ENCODE measurements around the gene SCAMP1.

DNA sequence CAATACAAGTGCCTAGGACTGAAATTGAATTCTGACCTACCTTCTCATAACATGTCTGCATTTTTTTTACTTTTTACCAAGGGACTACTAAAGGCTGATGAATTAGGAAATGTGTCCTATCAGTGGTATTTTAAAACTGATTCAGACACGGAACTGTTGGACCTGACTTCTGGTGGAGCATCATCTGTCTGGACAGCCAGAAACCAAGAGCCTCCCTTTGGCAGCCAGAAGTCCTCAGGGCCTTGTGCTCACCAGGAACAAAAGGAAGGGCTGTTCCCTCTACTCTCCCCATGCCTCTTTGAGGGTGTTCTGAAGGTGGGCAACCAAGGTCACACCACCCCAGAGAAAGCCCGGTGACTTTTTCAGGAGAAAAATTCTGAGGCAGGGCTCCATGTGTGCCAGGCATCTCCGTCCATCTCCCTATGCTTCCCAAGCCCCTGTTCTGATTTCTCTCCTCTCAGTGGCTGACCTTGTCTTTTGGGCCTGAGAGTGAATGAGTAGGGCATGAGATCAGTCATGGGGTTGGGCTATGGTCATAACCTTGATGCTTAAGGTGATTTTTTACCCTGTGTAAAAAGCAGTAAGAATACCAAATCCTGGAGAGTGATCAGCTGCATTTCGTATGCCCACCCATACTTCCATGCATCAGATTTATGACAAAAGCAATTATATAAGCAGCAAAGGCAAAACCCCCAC is 143.7 kb downstream of the SCAMP1 start:
- no peak for TF ChIP-seq POLR2A (IDR thresholded peaks at IDR 0.05)
- TF ChIP-seq POLR2AphosphoS5 (IDR thresholded peaks at IDR 0.05) = no peak
- TF ChIP-seq, protein P1, sequence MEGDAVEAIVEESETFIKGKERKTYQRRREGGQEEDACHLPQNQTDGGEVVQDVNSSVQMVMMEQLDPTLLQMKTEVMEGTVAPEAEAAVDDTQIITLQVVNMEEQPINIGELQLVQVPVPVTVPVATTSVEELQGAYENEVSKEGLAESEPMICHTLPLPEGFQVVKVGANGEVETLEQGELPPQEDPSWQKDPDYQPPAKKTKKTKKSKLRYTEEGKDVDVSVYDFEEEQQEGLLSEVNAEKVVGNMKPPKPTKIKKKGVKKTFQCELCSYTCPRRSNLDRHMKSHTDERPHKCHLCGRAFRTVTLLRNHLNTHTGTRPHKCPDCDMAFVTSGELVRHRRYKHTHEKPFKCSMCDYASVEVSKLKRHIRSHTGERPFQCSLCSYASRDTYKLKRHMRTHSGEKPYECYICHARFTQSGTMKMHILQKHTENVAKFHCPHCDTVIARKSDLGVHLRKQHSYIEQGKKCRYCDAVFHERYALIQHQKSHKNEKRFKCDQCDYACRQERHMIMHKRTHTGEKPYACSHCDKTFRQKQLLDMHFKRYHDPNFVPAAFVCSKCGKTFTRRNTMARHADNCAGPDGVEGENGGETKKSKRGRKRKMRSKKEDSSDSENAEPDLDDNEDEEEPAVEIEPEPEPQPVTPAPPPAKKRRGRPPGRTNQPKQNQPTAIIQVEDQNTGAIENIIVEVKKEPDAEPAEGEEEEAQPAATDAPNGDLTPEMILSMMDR (IDR thresholded peaks at IDR 0.05 in 8 of 11, conservative IDR thresholded peaks at IDR 0.05 in 3 of 11) = no peak

Data from spleen (tissue), 7 donors.